ENCODE data around the gene IRF7. TPM values are rescaled to one million over a fixed set of nuclear protein-coding genes. Genes with fewer than 3 reads are reported as not detected.
A peak's percentile ranks its signal among the peaks of the same experiment; 100 is the strongest.
"Not testable (repeated sequence)": the region's sequence is repeated elsewhere in the genome, so short reads cannot be mapped to it uniquely, and the experiment has no call there.

IRF7 gene
- polyA plus RNA-seq, 2 of the 4 experiments (the other 2 are of a cell fraction), result 2.0 to 3.1 TPM

DNA sequence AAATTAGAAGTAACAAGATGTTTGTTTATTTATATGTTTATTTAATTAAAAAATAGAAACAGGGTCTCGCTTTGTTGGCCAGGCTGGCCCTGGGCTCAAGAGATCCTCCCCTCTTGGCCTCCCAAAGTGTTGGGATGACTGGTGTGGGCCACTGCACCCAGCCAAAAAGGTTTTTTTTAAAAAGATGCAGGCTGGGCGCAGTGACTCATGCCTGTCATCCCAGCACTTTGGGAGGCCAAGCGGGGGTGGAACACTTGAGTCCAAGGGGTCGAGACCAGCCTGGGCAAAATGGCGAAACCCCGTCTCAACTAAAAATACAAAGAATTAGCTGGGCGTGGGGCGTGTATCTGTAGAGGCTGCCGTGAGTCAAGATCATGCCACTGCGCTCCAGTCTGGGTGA, 34.7 kb upstream of the IRF7 start:
- Histone ChIP-seq H3K27ac (no peak overlapping the region), H3K4me1 (peaks cover 8% of the 10 kb centered on the region), H3K9me3 (no peaks in the 10 kb centered on the region), H3K4me2 (no peak overlapping the region), H3K4me3 (no peak overlapping the region)
- TF ChIP-seq SREBF2 (IDR thresholded peaks at IDR 0.05) (no peak), FOSL2 (IDR thresholded peaks at IDR 0.05) (no peak), FOSL2 (CRISPR knock-in tag; IDR thresholded peaks at IDR 0.05) (peak; percentile 18; the same call in 1 of the 2 replicates), JUNB (IDR thresholded peaks at IDR 0.05) (no peak), EHMT2 (IDR thresholded peaks at IDR 0.05; ENCODE audit: low read depth) (no peak), MYC (IDR thresholded peaks at IDR 0.05; ENCODE audit: borderline replicate concordance, low read length) (no peak), PHF8 (IDR thresholded peaks at IDR 0.05; ENCODE audit: borderline replicate concordance, low read depth) (no peak), RAD21 (conservative IDR thresholded peaks at IDR 0.05 in 1 of 2, IDR thresholded peaks at IDR 0.05 in 1 of 2) (no peak), RCOR1 (IDR thresholded peaks at IDR 0.05; ENCODE audit: low read depth, low read length) (no peak)
- TF ChIP-seq, protein P1, sequence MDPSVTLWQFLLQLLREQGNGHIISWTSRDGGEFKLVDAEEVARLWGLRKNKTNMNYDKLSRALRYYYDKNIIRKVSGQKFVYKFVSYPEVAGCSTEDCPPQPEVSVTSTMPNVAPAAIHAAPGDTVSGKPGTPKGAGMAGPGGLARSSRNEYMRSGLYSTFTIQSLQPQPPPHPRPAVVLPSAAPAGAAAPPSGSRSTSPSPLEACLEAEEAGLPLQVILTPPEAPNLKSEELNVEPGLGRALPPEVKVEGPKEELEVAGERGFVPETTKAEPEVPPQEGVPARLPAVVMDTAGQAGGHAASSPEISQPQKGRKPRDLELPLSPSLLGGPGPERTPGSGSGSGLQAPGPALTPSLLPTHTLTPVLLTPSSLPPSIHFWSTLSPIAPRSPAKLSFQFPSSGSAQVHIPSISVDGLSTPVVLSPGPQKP (IDR thresholded peaks at IDR 0.05; ENCODE audit: low read depth, low read length), result no peak
- CTCF ChIA-PET, result interaction anchor here (1.1 kb wide), 1 partner anchor 96 kb away, joined by 4 read pairs; no protein-coding TSS in a partner anchor
- POLR2A ChIA-PET, result no interaction called here
- 90% methylated on average over 10 of the region's 10 CpGs for WGBS (ENCODE audit: missing lambda C conversion rate)
- ATAC-seq (no peak), FAIRE-seq (no peak), DNase-seq (ENCODE audit: low read depth in 1 of 2, low spot score in 1 of 2) (no peak)

GRCh38 chr11:647672-648158, 32.0 kb upstream of the IRF7 start:
- CTCF ChIA-PET, result interaction anchor here (0.6 to 1.6 kb wide), 3 partner anchors 11 to 155 kb away, joined by 3 read pairs; no protein-coding TSS in a partner anchor
- H3K4me2 ChIP-seq; H3K4me3 ChIP-seq; DNase-seq (ENCODE audit: low read depth in 1 of 2, low spot score in 1 of 2); FAIRE-seq; H3K9me3 ChIP-seq; H3K27ac ChIP-seq; POLR2A ChIA-PET; H3K4me1 ChIP-seq; ATAC-seq: not testable (repeated sequence)
- WGBS (ENCODE audit: missing lambda C conversion rate), result 94% methylated on average over 11 of the region's 14 CpGs

GRCh38 chr11:646214-646613, 30.5 kb upstream of the IRF7 start:
- FAIRE-seq, result no peak
- WGBS (ENCODE audit: missing lambda C conversion rate), result 95% methylated on average over 14 of the region's 14 CpGs

GRCh38 chr11:645536-645935, 29.8 kb upstream of the IRF7 start:
- Histone ChIP-seq H3K4me2 (no peak overlapping the region), H3K27ac (no peak overlapping the region), H3K4me1 (peaks cover 15% of the 10 kb centered on the region; the same call in 2 of the 3 replicates), H3K9me3 (no peaks in the 10 kb centered on the region), H3K4me3 (no peak overlapping the region)
- ATAC-seq, result no peak
- ChIA-PET POLR2A (interaction anchor here (1.0 kb wide), 1 partner anchor 10 kb away, joined by 3 read pairs; no protein-coding TSS in a partner anchor), CTCF (interaction anchor here (1.5 kb wide), 1 partner anchor 10 kb away, joined by 5 read pairs; no protein-coding TSS in a partner anchor)
- no peak for FAIRE-seq
- no peak for DNase-seq (ENCODE audit: low read depth in 1 of 2, low spot score in 1 of 2)
- TF ChIP-seq KDM1A (IDR thresholded peaks at IDR 0.05; ENCODE audit: low read depth) (no peak), TFCP2L1 (CRISPR knock-in tag; IDR thresholded peaks at IDR 0.05) (no peak), HEYL (CRISPR knock-in tag; IDR thresholded peaks at IDR 0.05) (no peak), RNF2 (IDR thresholded peaks at IDR 0.05; ENCODE audit: borderline replicate concordance, low read depth) (no peak), JUNB (IDR thresholded peaks at IDR 0.05) (no peak), CBX2 (IDR thresholded peaks at IDR 0.05; ENCODE audit: borderline replicate concordance, low read depth) (no peak), CHD4 (IDR thresholded peaks at IDR 0.05; ENCODE audit: borderline replicate concordance) (no peak), EHF (CRISPR knock-in tag; IDR thresholded peaks at IDR 0.05) (no peak)
- TF ChIP-seq, protein P2, sequence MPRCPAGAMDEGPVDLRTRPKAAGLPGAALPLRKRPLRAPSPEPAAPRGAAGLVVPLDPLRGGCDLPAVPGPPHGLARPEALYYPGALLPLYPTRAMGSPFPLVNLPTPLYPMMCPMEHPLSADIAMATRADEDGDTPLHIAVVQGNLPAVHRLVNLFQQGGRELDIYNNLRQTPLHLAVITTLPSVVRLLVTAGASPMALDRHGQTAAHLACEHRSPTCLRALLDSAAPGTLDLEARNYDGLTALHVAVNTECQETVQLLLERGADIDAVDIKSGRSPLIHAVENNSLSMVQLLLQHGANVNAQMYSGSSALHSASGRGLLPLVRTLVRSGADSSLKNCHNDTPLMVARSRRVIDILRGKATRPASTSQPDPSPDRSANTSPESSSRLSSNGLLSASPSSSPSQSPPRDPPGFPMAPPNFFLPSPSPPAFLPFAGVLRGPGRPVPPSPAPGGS (IDR thresholded peaks at IDR 0.05), result no peak
- 89% methylated on average over 16 of the region's 16 CpGs for WGBS (ENCODE audit: missing lambda C conversion rate)

More at GRCh38 chr11:646214-646613, 30.5 kb upstream of the IRF7 start:
- DNase-seq (ENCODE audit: low read depth in 1 of 2, low spot score in 1 of 2) (no peak), ATAC-seq (no peak)
- TF ChIP-seq ZSCAN20 (CRISPR knock-in tag; IDR thresholded peaks at IDR 0.05) (no peak), RARB (CRISPR knock-in tag; IDR thresholded peaks at IDR 0.05) (no peak)
- no peak overlapping the region for H3K27ac ChIP-seq
- H3K4me1 ChIP-seq, result peaks cover 9% of the 10 kb centered on the region; the same call in 2 of the 3 replicates
- ChIA-PET CTCF (interaction anchor here (0.6 to 1.5 kb wide), 3 partner anchors 9 to 14 kb away, joined by 4 to 5 read pairs (median 4); no protein-coding TSS in a partner anchor), POLR2A (interaction anchor here (1.0 kb wide), 1 partner anchor 9 kb away, joined by 3 read pairs; no protein-coding TSS in a partner anchor)
- no peak overlapping the region for H3K4me3 ChIP-seq
- no peak overlapping the region for H3K4me2 ChIP-seq
- H3K9me3 ChIP-seq, result no peaks in the 10 kb centered on the region

All from A549 (cell line).